NCI-H345 treated with DMSO at 0.1 percent for 48 hours (cell line): ENCODE data around the gene NOXO1.
"Not testable (repeated sequence)": the region's sequence is repeated elsewhere in the genome, so short reads cannot be mapped to it uniquely, and the experiment has no call there.

Experiments used
- DNase-seq: peaks from one replicate; lab custom pipeline; 2025; ENCODE audit not compliant: unreplicated experiment; lab: John Stamatoyannopoulos, UW

Gene NOXO1

DNA sequence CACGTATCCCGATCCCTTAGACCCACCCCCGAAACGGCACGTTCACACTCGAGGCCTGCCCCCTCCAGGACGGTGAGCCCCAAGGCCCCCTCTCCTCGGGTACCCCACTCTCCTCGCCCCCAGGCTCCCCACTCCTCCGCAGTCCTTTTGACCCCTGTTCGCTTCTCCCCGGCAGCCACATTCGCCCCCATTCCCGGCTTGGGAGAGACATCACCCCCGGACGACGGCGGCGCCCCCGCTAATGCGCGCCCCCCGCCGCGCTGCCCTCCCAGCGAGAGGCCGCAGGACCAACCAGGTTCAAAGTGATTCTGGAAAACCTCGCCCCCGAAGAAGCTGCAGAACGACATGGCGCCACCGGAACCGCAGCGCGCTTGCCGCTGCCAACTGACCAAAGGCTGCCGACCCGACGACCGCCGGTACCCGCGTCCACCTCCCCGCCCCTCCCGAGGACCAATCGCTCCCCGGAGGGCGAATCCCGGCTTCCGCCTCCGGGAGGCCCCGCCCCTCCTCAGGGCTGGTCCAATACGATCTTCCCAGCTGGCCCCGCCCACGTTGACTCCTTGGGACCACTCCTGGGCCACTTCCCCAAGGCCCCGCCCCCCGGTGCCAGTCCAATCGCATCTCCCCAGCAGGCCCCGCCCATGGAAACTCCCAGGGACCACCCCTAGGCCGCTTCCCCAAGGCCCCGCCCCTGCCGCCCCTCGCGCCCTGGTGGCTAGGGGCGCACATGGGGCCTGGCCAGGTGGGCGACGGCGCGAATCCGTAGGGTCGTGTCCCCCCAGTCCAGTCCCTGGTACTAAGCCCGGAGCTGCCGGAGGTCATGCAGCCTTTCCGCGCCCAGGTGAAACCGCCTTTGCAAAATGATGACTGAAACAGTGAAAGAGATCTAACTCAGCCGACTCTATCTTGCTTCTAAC is 38.2 kb downstream of the NOXO1 start, which contains the start of gene MSRB1:
MSRB1 (minus strand) TSS at position 390 of the 917 bp plus-strand sequence; CDS start at position 347, 43 bp downstream.
- peak; percentile 97 for DNase-seq

DNA sequence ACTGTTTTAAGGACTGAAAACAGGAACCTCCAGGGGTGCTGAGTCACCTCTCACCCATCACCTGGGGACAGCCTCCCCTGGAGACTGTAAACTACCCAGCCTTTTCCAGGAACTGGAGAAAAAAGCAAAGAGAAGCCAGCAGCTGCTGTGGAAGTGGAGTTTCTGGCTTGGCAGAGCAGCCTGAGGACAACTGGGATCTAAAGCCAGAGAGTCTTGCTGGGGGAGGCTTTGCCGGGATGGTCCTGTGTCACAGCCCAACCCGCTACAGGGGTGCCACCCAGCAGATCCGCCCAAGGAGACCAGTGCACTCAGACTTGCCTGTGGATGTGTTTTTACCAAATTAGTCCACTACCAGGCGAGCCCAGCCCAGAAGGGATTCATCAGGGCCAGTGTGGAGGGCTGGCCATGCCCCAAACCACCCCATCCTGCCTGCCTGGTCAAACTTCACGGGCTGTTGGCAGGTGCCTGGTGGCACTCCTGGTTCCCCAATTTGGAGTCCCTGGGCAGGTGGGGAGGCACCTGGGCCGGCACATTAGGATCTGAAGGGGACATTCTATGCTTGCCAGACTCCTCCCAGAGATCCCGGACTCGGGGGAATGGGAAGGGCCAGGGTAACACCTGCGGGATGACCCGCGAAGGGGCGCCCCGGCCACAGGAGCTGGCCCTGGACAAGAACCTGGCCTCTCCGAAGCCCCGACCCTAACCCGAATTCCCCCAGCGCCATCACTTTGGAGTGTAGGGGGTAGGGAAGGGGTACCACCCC is 39.0 kb downstream of the NOXO1 start:
- no peak for DNase-seq

DNA sequence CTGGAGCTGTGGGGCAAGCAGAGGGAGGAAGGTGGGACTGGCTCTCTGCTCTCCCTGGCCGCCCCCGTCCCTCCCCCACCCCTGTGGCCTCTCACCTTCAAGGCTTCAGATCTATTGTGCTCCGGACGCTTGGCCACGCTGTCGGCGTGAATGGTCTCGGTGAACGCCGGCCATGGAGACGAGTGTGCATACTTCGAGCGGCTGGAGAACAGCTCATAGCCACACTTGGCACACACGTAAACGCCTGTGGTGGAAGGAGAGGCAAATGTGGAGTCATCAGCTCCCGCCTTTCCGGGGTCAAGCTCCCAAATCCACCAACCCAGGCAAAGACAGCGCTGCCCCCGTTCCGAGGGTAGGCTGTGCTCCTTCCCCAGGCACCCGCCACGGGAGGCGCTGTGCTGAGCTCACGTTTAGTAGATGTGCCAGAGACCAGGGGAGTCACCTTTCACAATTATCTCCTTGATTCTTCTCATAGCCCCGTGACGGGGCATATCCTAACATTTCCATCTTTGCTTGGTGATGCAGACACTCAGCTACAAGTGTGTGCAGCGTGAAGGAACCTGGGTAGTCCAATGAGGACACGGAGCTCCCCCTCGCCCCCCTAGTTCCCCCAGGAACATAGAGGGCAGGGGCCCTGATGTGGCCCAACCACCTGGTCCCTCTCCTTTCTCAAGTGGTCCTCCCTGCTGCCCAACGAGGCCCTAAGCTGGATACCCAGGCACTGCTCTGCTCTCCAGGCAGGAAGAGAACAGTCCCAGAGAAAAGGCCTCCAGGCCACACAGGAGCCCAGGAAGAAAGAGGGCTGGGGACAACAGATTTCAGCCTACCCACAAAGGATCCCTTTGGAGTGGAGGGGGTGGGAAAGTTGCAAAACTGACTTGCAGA is 39.9 kb downstream of the NOXO1 start:
- no peak for DNase-seq

DNA sequence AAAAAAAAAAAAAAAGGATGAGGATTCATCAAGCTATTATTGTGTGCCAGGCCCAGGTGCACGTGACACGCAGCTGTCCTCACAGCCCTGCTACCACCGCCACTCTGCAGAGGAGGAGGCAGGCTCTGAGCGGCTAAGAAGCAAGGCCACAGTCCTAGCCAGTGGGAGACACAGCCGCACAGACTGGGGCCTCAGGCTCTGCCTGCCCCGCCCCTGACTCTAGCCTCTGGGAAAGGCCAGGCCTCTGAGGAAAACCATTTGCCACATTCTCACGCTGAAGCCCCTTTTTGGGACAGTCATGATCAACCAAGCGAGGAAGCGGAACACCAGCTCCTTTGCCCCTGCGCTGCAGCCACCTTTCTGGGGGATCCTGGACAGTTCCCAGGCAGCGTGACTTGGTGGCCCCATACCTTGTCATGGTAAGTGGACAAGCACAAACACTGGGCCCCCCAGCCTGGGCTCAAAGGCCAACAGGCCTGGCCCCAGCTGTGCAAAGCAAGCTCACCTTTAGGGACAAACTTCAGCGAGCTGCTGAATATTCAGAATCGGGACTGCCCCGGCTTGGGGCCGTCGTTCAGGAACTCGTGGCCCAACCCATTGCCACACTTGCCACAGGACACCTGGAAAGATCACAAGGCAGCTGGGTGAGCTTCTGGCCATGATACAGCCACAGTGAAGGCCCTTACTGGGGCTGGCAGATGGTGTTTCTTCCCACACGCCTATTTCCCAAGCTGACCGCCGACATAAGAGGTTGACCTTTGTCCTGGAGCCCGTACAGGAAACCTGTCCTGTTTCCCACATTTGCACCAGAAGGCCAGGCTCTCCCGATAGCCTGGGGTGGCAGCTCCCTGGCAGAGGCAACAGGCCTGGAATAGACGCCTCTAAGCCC is 40.8 kb downstream of the NOXO1 start:
- no peak for DNase-seq

DNA sequence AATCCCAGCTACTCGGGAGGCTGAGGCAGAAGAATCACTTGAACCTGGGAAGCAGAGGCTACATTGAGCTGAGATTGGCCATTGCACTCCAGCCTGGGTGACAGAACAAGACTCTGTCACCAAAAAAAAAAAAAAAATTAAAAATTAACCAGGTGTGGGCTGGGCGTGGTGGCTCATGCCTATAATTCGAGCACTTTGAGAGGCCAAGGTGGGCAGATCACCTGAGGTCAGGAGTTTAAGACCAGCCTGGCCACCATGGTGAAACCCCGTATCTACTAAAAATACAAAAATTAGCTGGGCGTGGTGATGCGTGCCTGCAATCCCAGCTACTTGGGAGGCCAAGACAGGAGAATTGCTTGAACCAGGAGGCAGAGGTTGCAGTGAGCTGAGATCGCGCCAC is 41.4 kb downstream of the NOXO1 start:
- not testable (repeated sequence) for DNase-seq

DNA sequence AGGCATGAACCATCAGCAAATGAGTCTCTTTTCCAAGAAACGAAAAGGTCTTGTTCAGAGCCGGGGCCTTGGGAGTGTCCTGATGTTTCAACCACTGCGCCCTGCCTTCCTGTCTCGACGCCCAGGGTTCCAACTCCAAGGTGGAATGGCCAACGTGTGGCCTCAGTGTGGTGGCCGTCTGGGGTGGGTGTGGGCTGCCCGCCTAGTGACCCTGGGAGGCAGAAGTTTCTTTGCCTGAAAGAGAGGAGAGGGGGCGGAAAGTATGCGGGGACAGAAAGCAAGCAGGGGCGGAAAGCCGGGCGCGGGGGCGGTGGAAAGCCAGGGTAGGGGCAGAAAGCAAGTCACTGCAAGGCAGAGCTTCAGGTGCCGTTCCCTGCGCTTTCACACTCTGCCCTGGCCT is 42.4 kb downstream of the NOXO1 start:
- DNase-seq = no peak

DNA sequence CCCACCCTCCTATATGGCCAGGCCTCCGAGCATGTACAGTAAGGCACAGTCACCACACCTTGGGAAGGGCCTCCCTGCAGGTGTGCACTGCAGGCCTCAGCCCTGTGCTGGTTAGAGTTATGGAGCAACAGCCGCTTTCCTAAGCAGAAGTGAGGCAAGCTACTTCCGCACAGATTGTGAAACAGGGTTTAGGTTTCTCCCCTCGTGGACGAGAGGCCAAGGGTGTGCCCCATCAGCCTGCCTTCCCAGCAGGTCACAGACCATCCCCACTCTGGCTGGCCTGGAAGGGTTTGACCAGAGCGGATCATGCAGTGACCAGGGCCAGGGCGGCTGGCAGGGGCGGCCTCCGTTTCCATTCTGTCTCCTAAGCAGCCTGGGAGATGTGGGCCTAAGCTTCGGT is 43.0 kb downstream of the NOXO1 start:
- DNase-seq = no peak

DNA sequence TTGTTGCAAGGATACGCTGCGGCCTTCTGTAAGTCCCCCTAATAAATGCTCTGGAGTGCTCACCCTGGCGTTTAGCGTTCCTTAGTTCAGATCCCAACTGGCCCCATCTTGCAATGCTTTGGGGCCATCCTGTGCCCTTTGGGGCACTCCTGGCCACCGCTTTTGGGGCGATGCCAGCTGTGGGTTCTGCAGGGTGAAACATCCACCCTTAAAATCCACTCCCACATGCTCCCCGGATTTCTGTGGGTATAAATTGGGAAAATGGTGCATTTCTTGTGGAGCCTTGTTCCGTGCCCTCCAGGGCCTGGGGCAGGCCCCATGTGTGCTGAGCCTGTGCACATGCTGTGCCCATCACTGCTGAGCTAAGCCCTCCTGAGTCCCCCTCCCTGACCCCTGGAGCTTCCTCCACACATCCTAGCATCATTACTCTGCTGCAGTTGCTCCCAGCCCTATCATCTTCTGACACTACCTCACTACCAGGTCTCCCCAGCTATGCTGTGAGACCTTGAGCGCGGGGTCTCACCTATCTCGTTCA is 44.3 kb downstream of the NOXO1 start:
- no peak for DNase-seq

DNA sequence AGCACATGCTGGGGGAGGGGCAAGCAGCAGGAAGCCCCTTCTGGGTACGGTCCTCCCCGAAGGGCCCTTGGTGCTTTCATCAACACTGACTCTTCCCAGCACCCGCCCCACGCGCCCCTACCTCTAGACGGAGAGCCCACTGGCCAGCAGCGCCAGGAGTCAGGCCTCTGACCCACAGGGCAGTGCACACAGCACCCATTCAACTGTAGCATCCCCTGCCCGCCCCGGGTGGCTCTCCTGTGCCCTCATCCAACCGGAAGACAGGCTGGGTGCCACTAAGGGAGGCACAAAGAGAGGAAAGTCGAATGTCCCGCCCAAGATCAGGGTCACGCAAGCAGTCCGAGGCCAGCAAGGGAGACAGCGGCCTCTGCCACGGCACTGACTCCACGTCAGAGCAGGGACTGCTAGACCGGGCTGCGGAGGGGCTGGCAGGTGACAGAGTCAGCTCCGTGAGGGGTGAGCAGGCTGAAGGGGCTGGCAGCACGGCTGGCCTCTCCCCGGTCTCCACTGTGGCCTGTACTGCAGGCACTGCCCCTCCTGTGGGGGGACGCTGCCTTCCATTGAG is 48.1 kb downstream of the NOXO1 start:
- no peak for DNase-seq

DNA sequence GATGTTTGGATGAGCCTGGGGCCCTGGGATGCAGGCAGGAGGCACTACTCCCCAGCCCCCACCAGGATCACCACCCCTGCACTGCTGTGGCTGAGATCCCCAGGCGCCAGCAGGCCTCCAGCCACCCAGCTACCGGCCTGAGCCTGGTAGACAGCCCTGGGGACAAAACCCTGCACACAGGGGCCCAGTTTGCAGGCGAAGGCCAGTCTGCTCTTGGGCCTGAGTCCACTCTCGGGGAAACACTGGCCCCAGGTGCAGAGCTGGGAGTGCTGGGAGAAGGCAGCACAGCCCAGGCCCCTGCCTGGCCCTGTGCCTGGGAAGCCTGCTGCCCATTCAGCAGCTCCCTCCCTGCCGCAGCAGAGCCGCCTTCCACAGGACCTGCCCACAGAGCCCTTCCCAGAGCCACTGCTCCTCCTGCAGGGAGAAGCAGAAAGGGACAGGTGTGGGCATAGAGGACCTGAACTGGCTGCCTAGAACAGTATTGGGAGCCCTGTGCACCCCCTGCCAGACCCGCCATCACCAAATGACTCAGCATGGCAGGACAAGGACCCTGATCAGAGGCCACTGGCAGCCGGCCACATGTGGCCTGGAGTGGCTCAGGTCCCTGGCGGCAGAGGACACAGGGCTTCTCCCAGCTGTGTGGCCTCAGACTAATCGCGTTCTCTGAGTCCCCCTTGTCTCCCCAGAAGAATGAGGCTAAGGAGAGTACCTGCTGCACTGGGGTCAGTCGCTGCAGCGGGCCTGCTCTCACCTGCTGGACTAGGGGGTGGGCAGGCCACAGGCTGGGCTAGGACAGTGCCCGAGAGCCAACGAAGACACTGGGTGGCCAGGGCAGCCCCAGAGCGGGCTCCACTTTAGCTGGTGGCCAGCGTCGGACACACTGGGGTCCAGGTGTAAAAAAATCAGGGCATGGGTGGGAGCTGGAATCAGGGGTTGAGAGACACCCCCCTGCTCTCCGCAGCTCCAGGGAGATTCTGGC is 48.9 kb downstream of the NOXO1 start:
- no peak for DNase-seq

DNA sequence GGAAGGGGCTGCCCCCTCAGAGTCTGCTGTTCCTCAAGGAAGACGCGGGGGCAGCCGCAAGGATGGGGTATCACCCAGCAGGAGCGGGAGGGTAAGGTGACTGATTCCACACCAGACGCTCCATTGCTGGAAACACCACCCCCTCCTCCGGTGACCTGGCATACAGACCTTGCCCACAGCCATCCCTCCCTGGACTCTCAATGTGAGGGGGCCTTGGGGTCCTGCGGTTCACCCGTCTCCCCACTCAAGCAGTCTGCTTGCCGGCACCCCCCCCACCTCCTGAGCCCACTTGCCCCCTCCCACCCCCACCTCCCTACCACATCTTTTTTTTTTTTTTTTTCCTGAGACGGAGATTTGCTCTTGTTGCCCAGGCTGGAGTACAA is 50.9 kb downstream of the NOXO1 start:
- DNase-seq = no peak

DNA sequence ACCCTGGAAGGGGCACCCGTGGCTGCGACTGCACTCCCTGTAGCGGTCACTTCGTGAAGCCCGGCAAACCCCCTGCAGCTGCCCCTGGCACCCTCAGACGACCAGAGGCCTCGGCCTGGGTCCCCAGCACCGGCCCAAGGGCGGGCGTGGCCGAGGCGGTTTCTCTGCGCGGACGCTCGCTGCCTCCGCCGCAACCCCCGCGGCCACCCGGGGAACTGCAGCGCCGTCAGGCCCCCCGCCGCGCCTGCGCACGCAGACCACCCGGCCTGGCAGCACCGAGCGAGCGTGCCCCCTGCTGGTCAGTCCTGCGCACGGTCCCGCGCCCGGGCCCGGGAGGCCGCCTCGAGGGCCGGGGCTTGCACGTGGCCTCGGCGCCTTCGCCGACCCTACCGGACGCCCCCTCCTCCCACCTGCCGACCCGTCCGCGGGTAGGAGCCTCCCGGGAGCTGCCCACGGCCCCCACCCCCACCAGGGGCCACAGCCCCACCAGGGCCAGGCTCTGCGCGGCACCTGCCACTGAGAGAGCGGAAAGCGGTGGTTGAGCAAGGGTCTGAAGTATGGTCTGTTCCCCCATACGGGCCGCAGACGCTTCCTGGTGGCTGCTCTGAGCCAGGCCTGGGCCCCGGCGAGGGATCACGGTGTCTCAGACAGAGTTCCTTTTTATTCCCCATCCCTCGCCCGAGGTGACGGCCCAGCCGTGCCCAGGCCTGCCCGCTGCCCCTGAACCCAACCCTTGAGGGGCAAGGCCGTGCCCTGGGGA is 51.5 kb downstream of the NOXO1 start:
- peak; percentile 65 for DNase-seq

DNA sequence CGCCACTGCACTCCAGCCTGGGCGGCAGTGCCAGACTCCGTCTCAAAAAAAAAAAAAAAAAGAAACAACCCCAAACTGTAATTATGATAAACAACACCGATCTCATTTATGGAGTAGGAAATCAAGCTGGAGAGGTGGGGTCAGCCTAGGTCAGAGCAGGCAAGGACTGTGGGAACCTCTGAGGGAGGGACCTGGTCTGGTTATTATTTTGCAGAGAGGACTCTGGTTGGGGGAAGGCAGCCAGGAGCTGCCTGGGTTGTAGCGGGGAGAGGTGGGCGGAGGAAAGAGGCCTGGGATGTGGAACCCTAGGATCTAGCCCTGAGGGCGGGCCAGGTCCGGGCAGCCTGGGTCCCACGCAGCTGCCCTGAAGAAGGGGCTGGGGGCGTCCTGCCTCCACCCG is 52.2 kb downstream of the NOXO1 start:
- DNase-seq = no peak
